NCI-H187 (cell line): ENCODE data around the gene PCGF5.
"Not testable (repeated sequence)": the region's sequence is repeated elsewhere in the genome, so short reads cannot be mapped to it uniquely, and the experiment has no call there.

Experiments
- DNase-seq, 2 experiments: peaks; one replicate each; lab custom pipeline; 2025; lab: John Stamatoyannopoulos, UW

Gene PCGF5

GRCh38 chr10:91210014-91210413, 10.4 kb upstream of the PCGF5 start:
- DNase-seq: peak; percentile 36 to 65

GRCh38 chr10:91210435-91210834, 10.0 kb upstream of the PCGF5 start:
- peak; percentile 89 to 92 for DNase-seq

- no peak for DNase-seq
Observed at GRCh38 chr10:91211675-91212074, 8.8 kb upstream of the PCGF5 start.

GRCh38 chr10:91214911-91215310, 5.6 kb upstream of the PCGF5 start:
- DNase-seq: no peak

GRCh38 chr10:91215384-91215783, 5.1 kb upstream of the PCGF5 start:
- no peak for DNase-seq

GRCh38 chr10:91219371-91220193, 881 bp upstream of the PCGF5 start:
- DNase-seq: no peak

- DNase-seq: no peak
Observed at GRCh38 chr10:91220954-91221675, 652 bp downstream of the PCGF5 start.

GRCh38 chr10:91226093-91226492, 5.6 kb downstream of the PCGF5 start:
- no peak for DNase-seq

- no peak for DNase-seq
Observed at GRCh38 chr10:91227576-91227975, 7.1 kb downstream of the PCGF5 start.

- DNase-seq: no peak
Observed at GRCh38 chr10:91229683-91230082, 9.2 kb downstream of the PCGF5 start.

- DNase-seq: no peak
Observed at GRCh38 chr10:91238191-91238590, 17.7 kb downstream of the PCGF5 start.

GRCh38 chr10:91239789-91240188, 19.3 kb downstream of the PCGF5 start:
- DNase-seq: no peak

- DNase-seq: no peak
Observed at GRCh38 chr10:91242940-91243339, 22.5 kb downstream of the PCGF5 start.

GRCh38 chr10:91247360-91248111, 27.1 kb downstream of the PCGF5 start:
- no peak for DNase-seq

GRCh38 chr10:91249700-91250099, 29.2 kb downstream of the PCGF5 start:
- no peak for DNase-seq

- no peak for DNase-seq
Observed at GRCh38 chr10:91250341-91250740, 29.9 kb downstream of the PCGF5 start.

GRCh38 chr10:91251430-91252056, 31.1 kb downstream of the PCGF5 start:
- peak in 1 of 2 experiments; percentile 5 for DNase-seq

- no peak for DNase-seq
Observed at GRCh38 chr10:91253300-91253699, 32.8 kb downstream of the PCGF5 start.

- no peak for DNase-seq
Observed at GRCh38 chr10:91257310-91257709, 36.8 kb downstream of the PCGF5 start.

GRCh38 chr10:91260417-91260816, 40.0 kb downstream of the PCGF5 start:
- DNase-seq: not testable (repeated sequence)

GRCh38 chr10:91271886-91272285, 51.4 kb downstream of the PCGF5 start:
- DNase-seq: no peak

GRCh38 chr10:91284486-91285090, 64.1 kb downstream of the PCGF5 start:
- DNase-seq: no peak
